Endothelial cell of umbilical vein (primary cell): ENCODE measurements around the gene MESP2. TPM values are rescaled to one million over a fixed set of nuclear protein-coding genes. Genes with fewer than 3 reads are reported as not detected.

Experiments used
- BruUV-seq: library from RNA; stranded (reverse); fragments of 400-500 nt; replicated peaks from 2 replicates; lab custom pipeline; 2021; lab: Mats Ljungman, UMichigan
- CTCF ChIA-PET: fragments of 300-600, 350-600 bp; sonication (Branson Sonifier 250); formaldehyde crosslinking; loops from one replicate; lab custom pipeline; 2021; ENCODE audit warnings: antibody characterized with exemption, inconsistent platforms; lab: Charles Lee
- POLR2A ChIA-PET: fragments of 300-600, 350-600 bp; sonication (Branson Sonifier 250); formaldehyde crosslinking; loops from one replicate; lab custom pipeline; 2021; ENCODE audit warnings: antibody characterized with exemption, inconsistent platforms; lab: Charles Lee
- DNase-seq: peaks from one replicate; pipeline ENCODE4 v3.0.0-alpha.2; 2011; ENCODE audit warnings: low read depth, low spot score
- FAIRE-seq: peaks from 2 replicates; lab custom pipeline; 2011; peaks lifted over from hg19 to GRCh38; lab: Jason Lieb, UNC
- H2AFZ ChIP-seq: 2 replicates; pipeline ENCODE4 v1.6.0; 2012; ENCODE audit warnings: low read depth, low read length, control low read depth, inconsistent platforms
- H3K27ac ChIP-seq: 2 replicates; pipeline ENCODE4 v1.5.1; 2011; ENCODE audit warnings: low read depth, mild to moderate bottlenecking, control low read depth, low read length, moderate library complexity; ENCODE audit not compliant: insufficient read depth
- H3K27me3 ChIP-seq, 2 experiments: 2 replicates each; pipeline versions ENCODE4 v1.6.0 to v1.6.1; 2011; ENCODE audit warnings: low read length in 2 of 2, mixed read lengths in 1 of 2; ENCODE audit not compliant: control insufficient read depth in 2 of 2, insufficient read depth in 2 of 2
- H3K36me3 ChIP-seq, 2 experiments: 2 replicates in 1 of 2; 3 replicates in 1 of 2; pipeline ENCODE4 v1.5.1; 2011; ENCODE audit warnings: low read length in 2 of 2, mild to moderate bottlenecking in 1 of 2, moderate library complexity in 1 of 2; ENCODE audit not compliant: control insufficient read depth in 2 of 2, insufficient read depth in 2 of 2; ENCODE audit errors: extremely low read depth in 1 of 2
- H3K4me1 ChIP-seq: 3 replicates; pipeline ENCODE4 v1.5.1; 2011; ENCODE audit warnings: mild to moderate bottlenecking, low read length; ENCODE audit not compliant: control insufficient read depth, insufficient read depth; ENCODE audit errors: extremely low read depth
- H3K4me2 ChIP-seq: 2 replicates; pipeline ENCODE4 v1.6.1; 2011; ENCODE audit warnings: low read length, control low read depth, mixed read lengths; ENCODE audit not compliant: insufficient read depth
- H3K4me3 ChIP-seq, 3 experiments: fragments of 200-600 bp in 1 of 3; sonication (generic), shearing (Covaris generic) in 1 of 3; replicated peaks in 1 of 3; 2 replicates each; pipeline ENCODE4 v1.5.1; 2011 to 2016; ENCODE audit warnings: control low read depth in 3 of 3, low read length in 3 of 3, mild to moderate bottlenecking in 2 of 3, inconsistent platforms in 1 of 3, low read depth in 1 of 3, moderate library complexity in 1 of 3; ENCODE audit not compliant: insufficient read depth in 1 of 3
- H3K79me2 ChIP-seq: 2 replicates; pipeline ENCODE4 v1.6.0; 2012; ENCODE audit warnings: low read length, inconsistent platforms; ENCODE audit not compliant: control insufficient read depth, insufficient read depth
- H3K9ac ChIP-seq: replicated peaks from 2 replicates; pipeline ENCODE3; 2011; ENCODE audit warnings: low read length, control low read depth; ENCODE audit not compliant: insufficient read depth; ENCODE audit errors: extremely low read depth
- H3K9me1 ChIP-seq: replicated peaks from 3 replicates; pipeline ENCODE4 v1.6.0; 2011; ENCODE audit warnings: mild to moderate bottlenecking, low read length; ENCODE audit not compliant: control insufficient read depth, insufficient read depth; ENCODE audit errors: extremely low read depth
- H3K9me3 ChIP-seq: replicated peaks from 2 replicates; pipeline ENCODE4 v1.5.1; 2012; ENCODE audit warnings: low read length, inconsistent platforms; ENCODE audit not compliant: control insufficient read depth, insufficient read depth
- H4K20me1 ChIP-seq: replicated peaks from 2 replicates; pipeline ENCODE3; 2011; ENCODE audit warnings: mild to moderate bottlenecking, low read length; ENCODE audit not compliant: control insufficient read depth, insufficient read depth; ENCODE audit errors: extremely low read depth
- EZH2 ChIP-seq: IDR thresholded peaks from 2 replicates; pipeline ENCODE4 v1.6.1; 2012; ENCODE audit warnings: borderline replicate concordance, low read depth, mild to moderate bottlenecking, moderate library complexity, low read length, inconsistent platforms; ENCODE audit not compliant: severe bottlenecking
- FOS ChIP-seq: IDR thresholded peaks from 2 replicates; pipeline ENCODE4 v1.6.1; 2011; ENCODE audit warnings: mild to moderate bottlenecking, low read length, moderate library complexity, borderline replicate concordance; ENCODE audit not compliant: insufficient read depth
- GATA2 ChIP-seq: IDR thresholded peaks from 2 replicates; pipeline ENCODE4 v1.7.0; 2011; ENCODE audit warnings: low read depth, mild to moderate bottlenecking, moderate library complexity, mixed read lengths, low read length; ENCODE audit not compliant: insufficient read length, insufficient read depth
- JUN ChIP-seq: IDR thresholded peaks from 2 replicates; pipeline ENCODE4 v1.6.1; 2011; ENCODE audit warnings: borderline replicate concordance, low read depth; ENCODE audit not compliant: insufficient read length, insufficient read depth
- MYC ChIP-seq: IDR thresholded peaks from one replicate; pipeline ENCODE4 v1.6.1; 2011; ENCODE audit warnings: mild to moderate bottlenecking, low read depth, low read length
- POLR2A ChIP-seq: IDR thresholded peaks from 2 replicates; pipeline ENCODE4 v1.6.1; 2012; ENCODE audit warnings: low read depth, mild to moderate bottlenecking, control low read depth, low read length
- POLR2AphosphoS5 ChIP-seq: IDR thresholded peaks from 2 replicates; pipeline ENCODE4 v1.6.1; 2012; ENCODE audit warnings: low read depth, mild to moderate bottlenecking, control low read depth, low read length, moderate library complexity; ENCODE audit not compliant: insufficient read depth
- dilution Hi-C: fragments of 300-500 bp; cut with MboI; formaldehyde crosslinking; loops from one replicate; pipeline ENCODE4 v1.15.0; 2019; ENCODE audit warnings: low sequenced_read_pairs; ENCODE audit not compliant: extremely low pct_ligation_motif_present
- intact Hi-C: fragments of 100-400 bp; cut with micrococcal nuclease; formaldehyde crosslinking; loops from one replicate; pipeline ENCODE4 v1.10.0; 2022
- polyA plus RNA-seq, 4 experiments: library from polyadenylated mRNA; depleted of rRNA in 3 of 4; stranded (reverse) in 3 of 4; unstranded in 1 of 4; fragments of >200 nt; gene quantifications; 2 replicates each; pipeline versions ENCODE4 v1.2.1 to v1.2.3, GENCODE V29; 2011 to 2012; ENCODE audit warnings: missing spikeins in 1 of 4
- total RNA-seq: library from RNA; stranded (reverse); gene quantifications from 2 replicates; pipeline ENCODE4 v1.2.3, GENCODE V29; 2021
- TF ChIP-seq, protein P1 (sequence below), 2 donors: IDR thresholded peaks; 1 replicate in 1 of 2; 2 replicates in 1 of 2; pipeline ENCODE4 v1.5.1; 2011; ENCODE audit warnings: low read length in 2 of 2, mild to moderate bottlenecking in 2 of 2, moderate library complexity in 2 of 2, control low read depth in 1 of 2, inconsistent platforms in 1 of 2, low read depth in 1 of 2; ENCODE audit not compliant: insufficient read depth in 1 of 2; ENCODE audit errors: extremely low read depth in 1 of 2
- TF ChIP-seq, protein P2 (sequence below): IDR thresholded peaks from 2 replicates; pipeline ENCODE4 v1.6.1; 2011; ENCODE audit not compliant: insufficient read depth, insufficient read length

MESP2 gene
- total and polyA plus RNA-seq, 2 donors (not counting 3 experiments of a cell fraction or from before 2014, with no cell fraction given) = 0.42 to 0.43 TPM

DNA sequence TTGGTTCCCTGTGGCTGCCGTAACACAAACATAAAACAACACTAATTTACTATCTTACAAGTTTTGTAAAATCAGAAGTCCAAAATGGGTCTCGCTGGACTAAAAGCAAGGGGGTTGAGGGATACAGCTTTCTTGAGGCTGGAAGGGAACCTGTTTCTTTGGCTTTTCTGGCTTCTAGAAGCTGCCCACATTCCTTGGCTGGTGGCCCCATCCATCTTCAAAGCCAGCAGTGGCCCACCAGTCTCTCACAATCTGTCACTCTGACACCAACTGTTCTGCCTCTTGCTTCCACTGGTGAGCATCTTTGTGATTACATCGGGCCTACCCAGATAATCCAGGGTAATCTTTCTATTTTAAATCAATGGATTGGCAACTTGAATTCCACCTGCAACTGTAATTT is 39.6 kb downstream of the MESP2 start:
- no peak overlapping the region for H2AFZ ChIP-seq
- no peaks in the 10 kb centered on the region for H3K36me3 ChIP-seq
- H3K4me1 ChIP-seq = peaks cover 32% of the 10 kb centered on the region
- ChIA-PET CTCF (interaction anchor here (1.2 to 9.3 kb wide), 3 partner anchors 55 to 62 kb away, joined by 3 to 67 read pairs (median 6); no protein-coding TSS in a partner anchor), POLR2A (interaction anchor here (1.8 kb wide), 1 partner anchor 33 kb away, joined by 6 read pairs; no protein-coding TSS in a partner anchor)
- H4K20me1 ChIP-seq = no peaks in the 10 kb centered on the region
- H3K27me3 ChIP-seq = no peaks in the 10 kb centered on the region
- FAIRE-seq = no peak
- TF ChIP-seq JUN (no peak), POLR2AphosphoS5 (no peak), POLR2A (no peak), MYC (no peak), FOS (no peak), EZH2 (no peak), GATA2 (no peak)
- TF ChIP-seq, protein P1, sequence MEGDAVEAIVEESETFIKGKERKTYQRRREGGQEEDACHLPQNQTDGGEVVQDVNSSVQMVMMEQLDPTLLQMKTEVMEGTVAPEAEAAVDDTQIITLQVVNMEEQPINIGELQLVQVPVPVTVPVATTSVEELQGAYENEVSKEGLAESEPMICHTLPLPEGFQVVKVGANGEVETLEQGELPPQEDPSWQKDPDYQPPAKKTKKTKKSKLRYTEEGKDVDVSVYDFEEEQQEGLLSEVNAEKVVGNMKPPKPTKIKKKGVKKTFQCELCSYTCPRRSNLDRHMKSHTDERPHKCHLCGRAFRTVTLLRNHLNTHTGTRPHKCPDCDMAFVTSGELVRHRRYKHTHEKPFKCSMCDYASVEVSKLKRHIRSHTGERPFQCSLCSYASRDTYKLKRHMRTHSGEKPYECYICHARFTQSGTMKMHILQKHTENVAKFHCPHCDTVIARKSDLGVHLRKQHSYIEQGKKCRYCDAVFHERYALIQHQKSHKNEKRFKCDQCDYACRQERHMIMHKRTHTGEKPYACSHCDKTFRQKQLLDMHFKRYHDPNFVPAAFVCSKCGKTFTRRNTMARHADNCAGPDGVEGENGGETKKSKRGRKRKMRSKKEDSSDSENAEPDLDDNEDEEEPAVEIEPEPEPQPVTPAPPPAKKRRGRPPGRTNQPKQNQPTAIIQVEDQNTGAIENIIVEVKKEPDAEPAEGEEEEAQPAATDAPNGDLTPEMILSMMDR (IDR thresholded peaks at IDR 0.05; ENCODE audit: extremely low read depth in 1 of 2, insufficient read depth in 1 of 2, low read depth in 1 of 2, low read length in 2 of 2) = no peak
- TF ChIP-seq, protein P2, sequence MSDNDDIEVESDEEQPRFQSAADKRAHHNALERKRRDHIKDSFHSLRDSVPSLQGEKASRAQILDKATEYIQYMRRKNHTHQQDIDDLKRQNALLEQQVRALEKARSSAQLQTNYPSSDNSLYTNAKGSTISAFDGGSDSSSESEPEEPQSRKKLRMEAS = no peak
- no peak overlapping the region for H3K4me3 ChIP-seq
- H3K9me3 ChIP-seq = no peaks in the 10 kb centered on the region
- H3K27ac ChIP-seq = peak overlapping the region; percentile 77
- intact Hi-C loops = loop anchor here (2.0 to 5.0 kb wide), 3 partner anchors 21 to 59 kb away; partner anchors contain the start of gene MESP2
- no peak overlapping the region for H3K4me2 ChIP-seq
- BruUV-seq = no TSS peak
- dilution Hi-C loops = no loop called here
- DNase-seq = no peak
- no peaks in the 10 kb centered on the region for H3K9me1 ChIP-seq
- H3K79me2 ChIP-seq = peaks cover 39% of the 10 kb centered on the region
- H3K9ac ChIP-seq = no peak overlapping the region
